KG1 (cell line): Measurements from ENCODE around the gene HFE.

Experiments used
- DNase-seq: peaks from one replicate; lab custom pipeline; 2025; lab: John Stamatoyannopoulos, UW

The HFE gene

GRCh38 chr6:26140254-26140966, 53.2 kb downstream of the HFE start:
- DNase-seq: no peak

GRCh38 chr6:26140967-26141294, 53.7 kb downstream of the HFE start:
- no peak for DNase-seq

GRCh38 chr6:26141378-26141904, 54.2 kb downstream of the HFE start:
- no peak for DNase-seq

- no peak for DNase-seq
Measured at GRCh38 chr6:26142026-26142425, 54.8 kb downstream of the HFE start.
